ENCODE data around the gene RGMA.
A peak's percentile ranks its signal among the peaks of the same experiment; 100 is the strongest.

Gene RGMA

GRCh38 chr15:93093765-93094164 lies 4.8 kb upstream of the RGMA start:
- Histone ChIP-seq H2AFZ (ENCODE audit: low read length) (no peak overlapping the region), H3K4me1 (ENCODE audit: control insufficient read depth in 2 of 2, insufficient read depth in 1 of 2, low read depth in 1 of 2, low read length in 2 of 2) (peaks cover 0 to 9% of the 10 kb centered on the region in 2 donors), H2BK5ac (ENCODE audit: low read length) (no peak overlapping the region), H2BK120ac (ENCODE audit: low read depth, low read length) (no peak overlapping the region), H2BK15ac (ENCODE audit: low read length) (no peak overlapping the region), H3K4ac (ENCODE audit: low read length) (no peak overlapping the region), H4K91ac (ENCODE audit: low read depth, low read length, poor library complexity) (no peak overlapping the region), H2BK12ac (ENCODE audit: low read length) (no peak overlapping the region), H4K8ac (ENCODE audit: low read depth, low read length) (no peak overlapping the region), H3K14ac (ENCODE audit: low read length) (no peak overlapping the region), H3K4me3 (ENCODE audit: low read length in 2 of 2) (no peak overlapping the region), H3K36me3 (replicated peaks in 1 of 2; ENCODE audit: control insufficient read depth in 2 of 2, insufficient read depth in 2 of 2, low read length in 2 of 2) (no peaks in the 10 kb centered on the region), H3K9me3 (replicated peaks in 1 of 2; ENCODE audit: control insufficient read depth in 2 of 2, insufficient read depth in 1 of 2, low read depth in 1 of 2, low read length in 2 of 2) (peaks cover 6 to 21% of the 10 kb centered on the region in 2 donors), H3K79me1 (ENCODE audit: low read depth, low read length) (no peaks in the 10 kb centered on the region), H2AK5ac (ENCODE audit: low read depth, low read length) (no peak overlapping the region), H3K27me3 (ENCODE audit: control insufficient read depth in 3 of 3, insufficient read depth in 3 of 3, low read depth in 1 of 3, low read length in 3 of 3) (no peaks in the 10 kb centered on the region), H3K9ac (ENCODE audit: low read depth, low read length, poor library complexity) (no peak overlapping the region), H3K23ac (ENCODE audit: low read depth, low read length, poor library complexity) (no peak overlapping the region), H3K27ac (replicated peaks; ENCODE audit: low read length) (no peak overlapping the region), H3K4me2 (ENCODE audit: insufficient read depth, low read length, poor library complexity, severe bottlenecking) (no peak overlapping the region), H3K18ac (ENCODE audit: low read length) (no peak overlapping the region)
- WGBS, 2 donors (ENCODE audit: extremely low coverage in 2 of 2, insufficient read length in 2 of 2, insufficient replicate concordance in 1 of 2): no CpG with 5 or more reads among the region's 6 CpGs
- DNase-seq (ENCODE audit: low spot score): no peak

- Histone ChIP-seq H4K8ac (ENCODE audit: low read depth, low read length) (no peak overlapping the region), H4K91ac (ENCODE audit: low read depth, low read length, poor library complexity) (no peak overlapping the region), H2BK120ac (ENCODE audit: low read depth, low read length) (no peak overlapping the region), H2BK15ac (ENCODE audit: low read length) (no peak overlapping the region), H2AK5ac (ENCODE audit: low read depth, low read length) (no peak overlapping the region), H2AFZ (ENCODE audit: low read length) (no peak overlapping the region), H2BK5ac (ENCODE audit: low read length) (no peak overlapping the region), H3K4me1 (ENCODE audit: control insufficient read depth in 2 of 2, insufficient read depth in 1 of 2, low read depth in 1 of 2, low read length in 2 of 2) (peaks cover 8% of the 10 kb centered on the region in 2 donors), H3K18ac (ENCODE audit: low read length) (no peak overlapping the region), H3K27me3 (ENCODE audit: control insufficient read depth in 3 of 3, insufficient read depth in 3 of 3, low read depth in 1 of 3, low read length in 3 of 3) (no peaks in the 10 kb centered on the region), H3K27ac (replicated peaks; ENCODE audit: low read length) (no peak overlapping the region), H3K4me3 (ENCODE audit: low read length in 2 of 2) (no peak overlapping the region), H3K79me1 (ENCODE audit: low read depth, low read length) (no peaks in the 10 kb centered on the region), H3K14ac (ENCODE audit: low read length) (no peak overlapping the region), H3K36me3 (replicated peaks in 1 of 2; ENCODE audit: control insufficient read depth in 2 of 2, insufficient read depth in 2 of 2, low read length in 2 of 2) (peaks cover 0 to 10% of the 10 kb centered on the region in 2 donors), H3K23ac (ENCODE audit: low read depth, low read length, poor library complexity) (no peak overlapping the region), H3K4ac (ENCODE audit: low read length) (no peak overlapping the region), H3K9ac (ENCODE audit: low read depth, low read length, poor library complexity) (no peak overlapping the region), H2BK12ac (ENCODE audit: low read length) (no peak overlapping the region), H3K4me2 (ENCODE audit: insufficient read depth, low read length, poor library complexity, severe bottlenecking) (no peak overlapping the region), H3K9me3 (replicated peaks in 1 of 2; ENCODE audit: control insufficient read depth in 2 of 2, insufficient read depth in 1 of 2, low read depth in 1 of 2, low read length in 2 of 2) (peaks cover 2 to 14% of the 10 kb centered on the region in 2 donors)
- no peak for DNase-seq (ENCODE audit: low spot score)
- no CpG with 5 or more reads among the region's 11 CpGs for WGBS, 2 donors (ENCODE audit: extremely low coverage in 2 of 2, insufficient read length in 2 of 2, insufficient replicate concordance in 1 of 2)
Observed at GRCh38 chr15:93091465-93091864, 2.5 kb upstream of the RGMA start.

GRCh38 chr15:93089727-93090305 lies 805 bp upstream of the RGMA start:
- Histone ChIP-seq H2BK5ac (ENCODE audit: low read length) (no peak overlapping the region), H3K4me2 (ENCODE audit: insufficient read depth, low read length, poor library complexity, severe bottlenecking) (peak overlapping the region; percentile 76), H2AFZ (ENCODE audit: low read length) (peak overlapping the region; percentile 76), H3K27ac (replicated peaks; ENCODE audit: low read length) (no peak overlapping the region), H3K27me3 (ENCODE audit: control insufficient read depth in 3 of 3, insufficient read depth in 3 of 3, low read depth in 1 of 3, low read length in 3 of 3) (no peaks in the 10 kb centered on the region), H3K9me3 (replicated peaks in 1 of 2; ENCODE audit: control insufficient read depth in 2 of 2, insufficient read depth in 1 of 2, low read depth in 1 of 2, low read length in 2 of 2) (peaks cover 2 to 10% of the 10 kb centered on the region in 2 donors), H3K4me1 (ENCODE audit: control insufficient read depth in 2 of 2, insufficient read depth in 1 of 2, low read depth in 1 of 2, low read length in 2 of 2) (peaks cover 14 to 22% of the 10 kb centered on the region in 2 donors), H3K79me1 (ENCODE audit: low read depth, low read length) (no peaks in the 10 kb centered on the region), H3K18ac (ENCODE audit: low read length) (peak overlapping the region; percentile 79), H4K91ac (ENCODE audit: low read depth, low read length, poor library complexity) (peak overlapping the region; percentile 38), H3K9ac (ENCODE audit: low read depth, low read length, poor library complexity) (no peak overlapping the region), H2BK15ac (ENCODE audit: low read length) (no peak overlapping the region), H3K14ac (ENCODE audit: low read length) (peak overlapping the region; percentile 27), H2BK120ac (ENCODE audit: low read depth, low read length) (no peak overlapping the region), H3K23ac (ENCODE audit: low read depth, low read length, poor library complexity) (no peak overlapping the region), H3K4ac (ENCODE audit: low read length) (no peak overlapping the region), H3K4me3 (ENCODE audit: low read length in 2 of 2) (peak overlapping the region; percentile 46 to 87), H2BK12ac (ENCODE audit: low read length) (no peak overlapping the region), H3K36me3 (replicated peaks in 1 of 2; ENCODE audit: control insufficient read depth in 2 of 2, insufficient read depth in 2 of 2, low read length in 2 of 2) (peaks cover 0 to 23% of the 10 kb centered on the region in 2 donors), H2AK5ac (ENCODE audit: low read depth, low read length) (no peak overlapping the region), H4K8ac (ENCODE audit: low read depth, low read length) (no peak overlapping the region)
- WGBS, 2 donors (ENCODE audit: extremely low coverage in 2 of 2, insufficient read length in 2 of 2, insufficient replicate concordance in 1 of 2): no CpG with 5 or more reads among the region's 29 CpGs
- DNase-seq (ENCODE audit: low spot score): no peak

GRCh38 chr15:93088200-93088980 lies 621 bp downstream of the RGMA start:
- Histone ChIP-seq H4K91ac (ENCODE audit: low read depth, low read length, poor library complexity) (peak overlapping the region; percentile 38), H3K4me3 (ENCODE audit: low read length in 2 of 2) (peak overlapping the region; percentile 56 to 98), H3K27me3 (ENCODE audit: control insufficient read depth in 3 of 3, insufficient read depth in 3 of 3, low read depth in 1 of 3, low read length in 3 of 3) (no peaks in the 10 kb centered on the region), H2BK5ac (ENCODE audit: low read length) (peak overlapping the region; percentile 98), H3K27ac (replicated peaks; ENCODE audit: low read length) (peak overlapping the region; percentile 81), H3K23ac (ENCODE audit: low read depth, low read length, poor library complexity) (peak overlapping the region; percentile 39), H2BK15ac (ENCODE audit: low read length) (peak overlapping the region; percentile 63), H3K9ac (ENCODE audit: low read depth, low read length, poor library complexity) (peak overlapping the region; percentile 99), H3K4ac (ENCODE audit: low read length) (peak overlapping the region; percentile 87), H3K4me1 (ENCODE audit: control insufficient read depth in 2 of 2, insufficient read depth in 1 of 2, low read depth in 1 of 2, low read length in 2 of 2) (peaks cover 14 to 27% of the 10 kb centered on the region in 2 donors), H2BK120ac (ENCODE audit: low read depth, low read length) (peak overlapping the region; percentile 72), H3K4me2 (ENCODE audit: insufficient read depth, low read length, poor library complexity, severe bottlenecking) (peak overlapping the region; percentile 44), H2BK12ac (ENCODE audit: low read length) (peak overlapping the region; percentile 42), H2AK5ac (ENCODE audit: low read depth, low read length) (peak overlapping the region; percentile 86), H3K36me3 (replicated peaks in 1 of 2; ENCODE audit: control insufficient read depth in 2 of 2, insufficient read depth in 2 of 2, low read length in 2 of 2) (peaks cover 3 to 37% of the 10 kb centered on the region in 2 donors), H3K9me3 (replicated peaks in 1 of 2; ENCODE audit: control insufficient read depth in 2 of 2, insufficient read depth in 1 of 2, low read depth in 1 of 2, low read length in 2 of 2) (peaks cover 2 to 15% of the 10 kb centered on the region in 2 donors), H3K14ac (ENCODE audit: low read length) (peak overlapping the region; percentile 94), H3K18ac (ENCODE audit: low read length) (peak overlapping the region; percentile 99), H3K79me1 (ENCODE audit: low read depth, low read length) (no peaks in the 10 kb centered on the region), H2AFZ (ENCODE audit: low read length) (peak overlapping the region; percentile 44), H4K8ac (ENCODE audit: low read depth, low read length) (no peak overlapping the region)
- no CpG with 5 or more reads among the region's 85 CpGs for WGBS, 2 donors (ENCODE audit: extremely low coverage in 2 of 2, insufficient read length in 2 of 2, insufficient replicate concordance in 1 of 2)
- peak; percentile 51 for DNase-seq (ENCODE audit: low spot score)
